ENCODE results near the gene SRPX2. TPM values are rescaled to one million over a fixed set of nuclear protein-coding genes. Genes with fewer than 3 reads are reported as not detected.
A peak's percentile ranks its signal among the peaks of the same experiment; 100 is the strongest.

Gene SRPX2
- total RNA-seq, 1 donor from 2014 or later = 67.7 TPM

- DNase-seq (ENCODE audit: low read depth) = peak; percentile 83
Measured at GRCh38 chrX:100649550-100650356, 5.8 kb downstream of the SRPX2 start.

GRCh38 chrX:100650841-100651240 is 6.8 kb downstream of the SRPX2 start:
- DNase-seq (ENCODE audit: low read depth) = no peak

GRCh38 chrX:100652266-100652665 is 8.3 kb downstream of the SRPX2 start:
- DNase-seq (ENCODE audit: low read depth) = no peak

GRCh38 chrX:100654261-100654660 is 10.3 kb downstream of the SRPX2 start:
- no peak for DNase-seq (ENCODE audit: low read depth)

GRCh38 chrX:100658941-100659381 is 15.0 kb downstream of the SRPX2 start:
- DNase-seq (ENCODE audit: low read depth) = no peak

DNA sequence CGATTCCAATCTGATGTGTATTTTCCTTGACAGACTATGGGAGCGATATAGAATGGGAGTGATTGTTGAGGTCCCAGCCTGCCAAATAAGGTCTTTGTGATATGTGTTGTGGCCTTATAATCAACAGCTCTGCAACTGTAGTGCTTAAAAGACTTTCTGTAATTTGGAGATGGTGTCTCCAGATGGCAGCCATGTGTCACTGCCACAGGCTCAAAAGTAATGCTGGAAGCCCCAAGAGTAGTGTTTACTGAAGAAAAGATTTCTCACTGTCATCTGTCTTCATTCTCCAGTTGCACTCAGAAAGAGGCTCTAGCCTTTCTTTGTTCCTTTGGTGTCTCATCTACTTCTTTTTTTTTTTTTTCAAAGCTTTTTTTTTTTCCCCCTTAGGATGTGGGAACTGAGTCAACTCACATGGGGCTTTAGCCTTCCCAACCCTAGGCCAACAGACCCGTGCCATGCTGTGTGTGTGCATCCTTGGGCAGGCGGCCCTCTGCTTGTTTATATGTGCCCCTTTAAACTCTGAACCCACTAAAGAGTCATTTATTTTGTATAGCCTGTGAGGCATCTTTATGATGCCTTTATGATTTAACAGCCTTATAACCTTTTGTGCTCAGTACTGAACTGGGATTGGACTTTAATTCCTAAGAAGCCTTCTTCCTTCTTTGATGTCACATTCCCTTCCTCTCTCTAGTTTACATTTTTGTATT is 15.6 kb downstream of the SRPX2 start:
- DNase-seq (ENCODE audit: low read depth) = no peak

DNA sequence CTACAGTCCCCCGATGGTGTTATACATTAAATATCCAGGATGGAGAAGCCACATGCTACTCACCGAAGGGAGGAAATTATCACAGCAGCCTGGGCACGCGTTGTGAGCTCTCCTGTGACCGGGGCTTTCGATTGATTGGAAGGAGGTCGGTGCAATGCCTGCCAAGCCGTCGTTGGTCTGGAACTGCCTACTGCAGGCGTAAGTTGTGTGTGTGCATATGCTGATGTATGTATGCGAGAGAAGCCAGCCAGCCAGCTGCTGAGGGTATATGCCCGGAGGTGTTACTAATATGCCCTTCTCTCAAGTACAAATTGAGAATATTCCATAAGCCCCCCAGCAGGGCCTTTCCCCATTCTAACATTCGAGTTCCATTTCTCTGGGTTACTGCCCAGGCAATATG is 18.2 kb downstream of the SRPX2 start:
- no peak for DNase-seq (ENCODE audit: low read depth)

GRCh38 chrX:100662796-100663195 is 18.8 kb downstream of the SRPX2 start:
- DNase-seq (ENCODE audit: low read depth) = no peak

- DNase-seq (ENCODE audit: low read depth) = no peak
Measured at GRCh38 chrX:100663642-100664041, 19.6 kb downstream of the SRPX2 start.

- DNase-seq (ENCODE audit: low read depth) = no peak
Measured at GRCh38 chrX:100672966-100673365, 29.0 kb downstream of the SRPX2 start.

DNA sequence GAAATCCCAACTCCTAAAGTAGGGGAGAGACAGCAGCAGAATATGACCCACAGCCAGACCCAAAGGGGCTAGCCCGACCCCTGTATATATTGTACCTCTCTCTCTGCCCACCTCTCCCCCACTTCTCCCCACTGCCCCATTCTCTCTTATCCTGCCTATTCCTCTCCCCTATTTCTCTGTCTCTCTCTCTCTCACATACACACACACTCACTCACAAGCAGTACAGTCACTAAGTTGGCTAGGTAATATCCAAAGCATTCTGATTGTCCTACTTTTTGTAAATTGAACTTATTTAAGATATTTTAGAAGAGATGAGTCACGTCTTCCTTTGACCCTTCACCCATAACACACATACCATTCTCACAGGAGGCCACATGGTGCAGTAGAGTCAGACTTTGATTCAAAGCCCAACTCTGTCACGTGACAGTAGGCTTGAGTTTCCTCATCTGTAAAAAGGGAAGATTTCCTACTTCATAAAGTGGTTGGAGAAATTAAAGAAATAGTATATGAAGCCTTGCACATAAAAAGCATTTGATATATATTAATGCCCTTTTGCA is 29.5 kb downstream of the SRPX2 start:
- DNase-seq (ENCODE audit: low read depth) = no peak

DNA sequence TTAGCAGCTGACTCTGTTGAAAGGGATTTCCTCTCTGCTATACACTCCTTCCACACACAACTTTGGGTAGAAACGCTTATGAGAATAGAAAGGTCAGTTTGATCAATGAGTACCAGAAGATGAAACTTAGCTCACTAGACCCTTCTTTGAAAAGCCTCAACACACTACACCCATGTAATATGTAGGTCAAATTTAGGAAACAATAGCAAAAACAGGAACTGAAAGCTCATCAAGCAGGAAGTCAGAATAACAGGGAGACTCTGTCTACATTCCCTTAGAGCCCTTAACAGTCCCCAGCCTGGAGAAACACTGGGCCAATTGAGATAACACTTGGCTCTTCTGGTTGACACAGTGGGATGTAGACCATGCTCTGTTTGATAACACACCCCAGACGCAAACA is 30.7 kb downstream of the SRPX2 start:
- no peak for DNase-seq (ENCODE audit: low read depth)

DNA sequence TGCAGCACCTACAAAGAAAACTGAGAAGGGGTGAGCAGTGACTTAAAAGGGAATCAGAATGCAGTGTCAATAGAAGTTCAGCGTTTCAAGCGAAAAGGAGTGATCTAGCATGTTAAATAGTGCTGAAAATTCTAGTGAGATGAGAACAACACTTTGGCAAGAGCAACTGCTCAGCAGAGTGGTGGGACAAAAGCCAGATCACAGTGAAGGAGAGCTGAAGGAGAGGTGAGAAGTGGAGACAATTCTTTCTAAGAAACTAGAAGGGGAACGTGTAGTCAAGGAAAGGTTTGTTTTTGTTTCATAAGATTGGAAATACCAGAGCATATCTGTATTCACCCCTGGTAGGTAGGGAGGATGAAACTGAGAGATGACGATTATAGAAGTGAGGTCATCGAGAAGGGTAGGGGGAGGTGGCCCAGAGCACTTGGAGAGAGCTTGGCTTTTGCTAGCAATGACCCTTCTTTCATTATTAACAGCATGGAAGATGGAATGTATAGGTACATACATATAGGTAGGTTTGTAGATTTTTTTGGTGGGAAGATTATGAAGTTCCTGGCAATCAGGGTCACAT is 33.7 kb downstream of the SRPX2 start:
- no peak for DNase-seq (ENCODE audit: low read depth)

GRCh38 chrX:100680756-100681155 is 36.8 kb downstream of the SRPX2 start:
- DNase-seq (ENCODE audit: low read depth) = no peak

DNA sequence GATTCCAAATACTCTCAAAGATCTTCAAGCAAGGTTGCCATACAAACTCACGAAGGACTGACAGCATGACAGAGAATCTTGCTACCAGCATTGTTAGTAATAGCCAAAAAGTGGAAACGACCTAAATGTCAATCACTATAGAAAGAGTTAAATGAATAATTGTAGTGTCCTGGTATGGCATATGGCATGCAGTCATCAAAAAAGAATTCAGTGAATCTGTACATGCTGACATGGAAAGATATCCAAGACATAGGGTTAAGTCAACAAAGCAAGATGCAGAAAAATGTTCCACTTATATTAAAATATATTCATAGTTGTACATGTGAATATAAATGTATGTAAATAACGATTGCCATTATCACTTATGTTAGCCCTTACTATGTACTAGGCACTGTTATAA is 37.6 kb downstream of the SRPX2 start:
- no peak for DNase-seq (ENCODE audit: low read depth)

GRCh38 chrX:100682939-100683338 is 38.9 kb downstream of the SRPX2 start:
- no peak for DNase-seq (ENCODE audit: low read depth)

- peak; percentile 67 for DNase-seq (ENCODE audit: low read depth)
Measured at GRCh38 chrX:100685284-100685996, 41.4 kb downstream of the SRPX2 start.

DNA sequence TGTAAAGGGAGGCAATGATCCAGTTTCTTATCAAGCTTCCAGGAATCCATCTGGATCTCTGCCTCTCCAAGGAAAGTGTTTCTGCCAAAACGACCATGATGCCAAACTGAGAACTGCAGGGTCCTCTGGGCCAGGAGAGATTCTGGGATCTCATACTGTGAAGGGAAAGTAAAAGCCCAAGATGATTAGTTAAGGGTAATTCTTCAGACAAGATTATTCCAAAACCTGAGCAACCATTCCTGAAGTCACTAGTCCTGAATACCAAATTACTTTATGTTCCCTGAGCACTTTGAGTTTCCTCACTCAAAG is 42.0 kb downstream of the SRPX2 start:
- no peak for DNase-seq (ENCODE audit: low read depth)

GRCh38 chrX:100687128-100687527 is 43.1 kb downstream of the SRPX2 start:
- DNase-seq (ENCODE audit: low read depth) = no peak

GRCh38 chrX:100687546-100687945 is 43.5 kb downstream of the SRPX2 start:
- no peak for DNase-seq (ENCODE audit: low read depth)

DNA sequence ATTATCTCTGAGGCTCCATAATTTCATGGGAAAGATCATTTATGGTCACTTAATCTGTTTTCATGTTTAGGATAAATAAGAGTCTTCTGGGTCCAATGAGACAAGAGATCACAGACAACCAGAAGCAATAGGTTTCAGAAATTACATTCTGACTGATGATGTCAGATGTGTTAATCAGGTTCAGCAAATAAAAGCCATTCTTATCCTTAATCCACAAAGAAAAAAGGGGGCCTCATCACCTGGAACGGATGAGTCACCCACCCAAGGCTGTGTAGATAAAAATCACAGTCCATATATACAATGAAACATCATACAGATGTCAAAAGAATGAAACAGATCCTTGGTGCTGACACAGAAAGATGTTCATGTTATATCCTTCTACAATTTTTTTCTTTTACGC is 51.3 kb downstream of the SRPX2 start:
- DNase-seq (ENCODE audit: low read depth) = no peak

GRCh38 chrX:100695991-100696390 is 52.0 kb downstream of the SRPX2 start:
- DNase-seq (ENCODE audit: low read depth) = no peak

All from myocyte (in vitro differentiated cells).